ENCODE measurements around the gene TIGD3.

- TF ChIP-seq MAX (IDR thresholded peaks at IDR 0.05) (no peak), EP300 (IDR thresholded peaks at IDR 0.05; ENCODE audit: borderline replicate concordance) (no peak), REST (IDR thresholded peaks at IDR 0.05; ENCODE audit: low read depth) (no peak), RAD21 (IDR thresholded peaks at IDR 0.05; ENCODE audit: low read depth) (no peak)
Measured at GRCh38 chr11:65393513-65394079, 39.0 kb downstream of the TIGD3 start.
